HT-29 (cell line): ENCODE measurements around the gene PIK3C3. TPM values are rescaled to one million over a fixed set of nuclear protein-coding genes. Genes with fewer than 3 reads are reported as not detected.

Experiments
- DNase-seq: peaks from one replicate; pipeline ENCODE4 v3.0.0-alpha.2; 2015; ENCODE audit warnings: low spot score
- total RNA-seq: library from RNA; depleted of rRNA; stranded (reverse); fragments of >200 nt; shearing (Covaris generic); gene quantifications from 2 replicates; pipeline ENCODE4 v1.2.3, GENCODE V29; 2014

The PIK3C3 gene
- total RNA-seq, 1 experiment from 2014 or later: 11.4 TPM

GRCh38 chr18:42114310-42114943 is 159.4 kb downstream of the PIK3C3 start:
- peak; percentile 72 for DNase-seq

DNA sequence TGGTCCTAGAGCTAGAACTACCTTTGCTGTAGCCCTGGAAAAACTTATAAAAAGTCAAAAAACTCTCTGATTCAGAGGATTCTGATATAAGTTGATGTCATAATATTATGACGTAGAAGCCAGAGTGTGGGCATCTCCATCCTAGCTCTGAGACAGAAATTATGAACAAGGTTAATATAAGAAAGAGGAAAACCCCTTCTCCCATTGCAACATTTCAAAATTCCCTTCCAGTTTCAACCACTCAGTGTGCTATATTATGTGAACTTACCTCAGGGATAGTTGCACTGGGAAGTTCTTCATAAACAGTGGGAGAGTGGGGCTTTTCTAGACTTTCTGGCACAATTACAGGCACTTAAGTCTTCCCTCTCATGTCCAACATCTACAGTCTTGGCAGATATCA is 171.6 kb downstream of the PIK3C3 start:
- DNase-seq: no peak

DNA sequence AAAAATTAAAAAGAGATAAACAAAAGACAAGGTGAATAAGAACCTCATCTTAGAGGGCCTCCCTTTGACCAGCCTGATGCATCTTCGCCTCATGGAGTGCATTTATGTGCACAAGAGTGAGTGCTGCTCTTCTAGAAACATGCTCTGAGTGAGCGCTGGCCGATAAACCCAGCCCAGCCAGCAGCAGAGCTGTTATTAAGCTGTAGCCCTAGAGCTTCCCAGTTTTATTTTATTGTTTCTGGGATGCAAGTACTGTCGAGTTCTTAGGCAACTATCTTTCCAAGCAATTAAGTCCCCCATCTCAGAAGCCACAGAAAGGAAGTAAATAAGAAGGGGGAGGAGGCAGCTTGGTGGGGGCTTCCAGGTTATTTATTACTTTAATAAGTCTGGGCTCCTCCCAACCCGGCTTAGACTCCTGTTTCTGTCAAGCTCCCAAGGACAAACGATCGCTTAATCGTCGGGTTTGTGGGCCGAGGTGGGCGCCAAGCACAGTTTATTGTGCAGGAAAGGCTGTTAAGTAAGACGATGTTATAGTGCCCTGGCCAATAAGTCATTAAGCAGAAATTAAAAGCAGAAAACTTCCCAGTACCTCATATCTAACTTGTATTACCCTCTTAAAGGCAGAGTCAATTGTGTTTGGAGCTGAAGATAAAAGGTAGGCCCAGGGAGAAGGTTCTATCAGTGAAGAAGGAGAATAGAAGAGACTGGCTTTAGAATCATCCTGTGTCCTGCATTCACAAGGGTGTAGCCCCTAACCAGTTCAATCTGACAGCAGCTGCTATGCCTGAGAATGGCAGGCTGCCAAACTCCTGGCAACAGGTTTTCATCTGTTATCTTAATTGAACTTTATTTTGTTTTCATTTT is 176.3 kb downstream of the PIK3C3 start:
- DNase-seq: no peak

DNA sequence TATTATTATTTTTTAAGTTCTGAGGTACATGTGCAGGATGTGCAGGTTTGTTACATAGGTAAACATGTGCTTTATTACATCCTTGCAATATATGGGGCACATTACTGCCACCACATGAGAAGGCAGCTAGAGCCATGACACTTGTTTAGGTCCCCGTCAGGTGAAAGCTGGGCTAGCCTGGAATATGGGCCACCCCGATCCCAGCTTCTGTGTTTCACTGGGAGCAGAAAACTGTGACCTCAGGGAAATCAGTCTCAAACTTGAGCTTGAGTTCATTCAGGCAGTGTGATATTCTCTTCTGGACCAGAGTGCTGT is 176.9 kb downstream of the PIK3C3 start:
- no peak for DNase-seq
